Fibroblast of the aortic adventitia (primary cell): Measurements from ENCODE around the gene SPECC1. TPM values are rescaled to one million over a fixed set of nuclear protein-coding genes. Genes with fewer than 3 reads are reported as not detected.
"Not testable (repeated sequence)": the region's sequence is repeated elsewhere in the genome, so short reads cannot be mapped to it uniquely, and the experiment has no call there.

Source experiments
- DNase-seq: peaks from one replicate; pipeline ENCODE4 v3.0.0-alpha.2; 2010; ENCODE audit warnings: low read depth
- H3K4me3 ChIP-seq: 2 replicates; pipeline ENCODE4 v1.5.1; 2011; ENCODE audit warnings: low read depth, mild to moderate bottlenecking, control low read depth, low read length, moderate library complexity
- total RNA-seq: library from RNA; depleted of rRNA; stranded (reverse); fragments of >200 nt; gene quantifications from 2 replicates; pipeline ENCODE4 v1.2.3, GENCODE V29; 2012; ENCODE audit warnings: low replicate concordance
- TF ChIP-seq, protein P1 (sequence below): IDR thresholded peaks from 2 replicates; pipeline ENCODE4 v1.5.1; 2011; ENCODE audit warnings: mild to moderate bottlenecking, low read length, control low read depth, inconsistent platforms; ENCODE audit not compliant: insufficient read depth

Gene SPECC1
- total RNA-seq, 1 donor = 16.8 TPM

DNA sequence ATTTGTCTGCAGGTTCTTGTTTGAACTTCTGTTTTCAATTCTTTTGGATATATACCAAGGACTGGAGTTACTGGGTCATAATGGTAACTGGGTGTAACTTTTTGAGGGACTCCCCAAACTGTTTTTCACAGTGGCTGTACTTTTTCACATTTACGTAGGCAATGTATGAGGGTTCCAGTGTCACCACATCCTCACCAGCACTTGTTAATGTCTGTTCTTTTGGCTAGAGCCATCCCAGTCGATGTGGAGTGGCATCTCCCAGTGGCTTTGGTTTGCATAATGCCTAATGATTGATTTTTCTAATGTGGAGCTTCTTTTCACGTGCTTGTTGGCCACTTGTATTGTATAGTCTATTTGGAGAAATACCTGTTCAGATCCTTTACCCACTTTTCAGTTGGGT is 59.3 kb downstream of the SPECC1 start:
- TF ChIP-seq, protein P1, sequence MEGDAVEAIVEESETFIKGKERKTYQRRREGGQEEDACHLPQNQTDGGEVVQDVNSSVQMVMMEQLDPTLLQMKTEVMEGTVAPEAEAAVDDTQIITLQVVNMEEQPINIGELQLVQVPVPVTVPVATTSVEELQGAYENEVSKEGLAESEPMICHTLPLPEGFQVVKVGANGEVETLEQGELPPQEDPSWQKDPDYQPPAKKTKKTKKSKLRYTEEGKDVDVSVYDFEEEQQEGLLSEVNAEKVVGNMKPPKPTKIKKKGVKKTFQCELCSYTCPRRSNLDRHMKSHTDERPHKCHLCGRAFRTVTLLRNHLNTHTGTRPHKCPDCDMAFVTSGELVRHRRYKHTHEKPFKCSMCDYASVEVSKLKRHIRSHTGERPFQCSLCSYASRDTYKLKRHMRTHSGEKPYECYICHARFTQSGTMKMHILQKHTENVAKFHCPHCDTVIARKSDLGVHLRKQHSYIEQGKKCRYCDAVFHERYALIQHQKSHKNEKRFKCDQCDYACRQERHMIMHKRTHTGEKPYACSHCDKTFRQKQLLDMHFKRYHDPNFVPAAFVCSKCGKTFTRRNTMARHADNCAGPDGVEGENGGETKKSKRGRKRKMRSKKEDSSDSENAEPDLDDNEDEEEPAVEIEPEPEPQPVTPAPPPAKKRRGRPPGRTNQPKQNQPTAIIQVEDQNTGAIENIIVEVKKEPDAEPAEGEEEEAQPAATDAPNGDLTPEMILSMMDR = no peak
- DNase-seq = no peak
- no peak overlapping the region for H3K4me3 ChIP-seq

DNA sequence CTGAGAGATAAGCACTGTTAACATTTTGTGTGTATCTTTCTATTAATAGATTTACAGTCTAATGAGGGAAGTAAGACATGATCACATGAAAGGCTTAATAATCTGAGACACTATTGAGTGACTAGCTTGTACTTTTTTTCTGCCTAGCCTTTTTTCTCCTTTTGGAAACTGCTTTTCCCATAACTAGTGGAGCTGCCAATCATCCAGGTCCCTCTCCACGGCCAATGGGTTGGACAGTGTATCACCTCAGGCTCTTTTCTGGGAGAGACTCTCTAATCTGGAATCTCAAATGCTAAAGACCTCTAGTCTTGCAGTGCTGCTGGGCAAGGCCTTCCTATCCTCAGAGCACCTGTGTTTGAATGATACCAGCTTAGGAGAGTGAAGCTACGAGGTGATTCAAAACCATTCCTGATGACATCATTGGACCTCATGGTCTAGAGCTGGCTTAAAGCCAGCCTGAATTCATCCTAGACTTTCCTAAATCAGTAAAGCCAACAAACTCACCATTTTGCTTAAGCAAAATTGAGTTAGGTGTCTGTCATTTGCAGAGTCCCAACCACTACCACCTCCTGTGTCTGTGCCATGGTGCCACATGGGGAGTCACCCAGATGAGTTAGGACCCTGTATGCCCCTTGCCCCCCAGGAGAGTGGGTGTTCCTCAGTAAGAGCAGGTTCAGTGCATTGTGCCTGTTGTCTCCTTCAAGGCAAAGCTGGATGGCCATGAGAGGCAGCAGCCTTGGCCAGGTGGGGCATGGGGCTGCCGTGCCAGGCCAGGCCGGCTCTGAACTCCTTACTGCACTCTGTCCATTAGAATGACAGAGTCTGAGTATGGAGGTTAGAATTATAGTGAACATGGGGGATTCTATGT is 62.9 kb downstream of the SPECC1 start:
- no peak for DNase-seq
- TF ChIP-seq, protein P1 = no peak
- H3K4me3 ChIP-seq = no peak overlapping the region

DNA sequence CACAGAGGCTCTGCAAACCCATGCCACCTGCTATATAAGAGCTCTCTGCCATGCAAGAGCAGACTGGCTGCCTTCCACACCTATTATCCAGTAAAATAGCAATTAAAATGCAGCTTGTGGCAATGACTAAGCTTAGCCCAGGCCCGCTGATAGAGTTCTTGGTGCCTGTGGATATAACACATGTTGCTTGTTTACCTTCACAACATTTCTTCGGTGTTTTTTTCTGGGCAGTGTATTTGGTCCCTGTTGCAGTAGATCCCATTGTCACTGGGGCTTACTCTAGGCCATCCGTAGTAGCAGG is 63.5 kb downstream of the SPECC1 start:
- TF ChIP-seq, protein P1 = no peak
- no peak for DNase-seq
- no peak overlapping the region for H3K4me3 ChIP-seq

DNA sequence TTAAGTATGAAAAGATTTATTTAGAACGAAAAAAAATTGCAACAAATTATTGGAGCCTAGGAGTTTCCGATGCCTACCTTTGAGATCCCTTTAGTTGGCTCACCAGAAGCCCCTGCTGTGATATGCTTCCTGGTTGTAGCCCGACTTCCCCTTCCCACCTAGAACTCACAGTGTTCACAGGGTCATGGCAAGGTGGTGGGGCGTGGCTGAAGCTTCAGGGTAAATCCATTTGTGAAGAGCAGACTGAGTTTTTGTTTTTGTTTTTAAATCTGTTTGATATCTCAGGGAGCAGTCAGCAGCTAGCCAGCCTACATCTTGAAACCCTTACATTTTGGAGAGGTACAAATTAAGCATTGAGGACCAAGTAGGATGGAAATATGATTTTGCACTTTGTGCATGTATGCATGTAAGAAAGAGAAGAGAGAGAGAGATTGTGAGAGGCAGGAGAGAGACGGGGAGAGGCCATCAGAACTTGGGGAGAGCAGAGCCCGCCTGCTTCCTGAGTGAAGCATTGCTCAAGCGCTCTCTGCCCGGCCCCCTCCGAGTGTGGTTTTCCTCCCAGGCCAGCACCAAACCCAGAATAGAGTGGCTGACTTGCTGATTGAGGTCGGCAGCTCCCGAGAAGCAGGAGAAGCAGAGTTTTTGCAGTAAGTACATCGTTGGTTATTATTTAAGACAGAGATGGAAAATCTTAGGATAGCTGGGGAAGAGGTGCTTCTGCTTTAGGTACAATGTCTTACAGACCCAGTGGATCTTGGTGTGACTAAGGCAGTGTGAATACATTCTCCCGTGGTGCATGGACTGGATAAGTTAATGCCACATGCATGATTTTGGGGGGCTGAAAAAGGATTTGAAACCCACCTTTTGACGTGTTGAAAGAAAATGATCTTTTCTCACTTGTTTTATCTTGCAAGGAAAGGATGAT is 64.2 kb downstream of the SPECC1 start:
- peak; percentile 7 for DNase-seq
- no peak overlapping the region for H3K4me3 ChIP-seq
- TF ChIP-seq, protein P1 = no peak

DNA sequence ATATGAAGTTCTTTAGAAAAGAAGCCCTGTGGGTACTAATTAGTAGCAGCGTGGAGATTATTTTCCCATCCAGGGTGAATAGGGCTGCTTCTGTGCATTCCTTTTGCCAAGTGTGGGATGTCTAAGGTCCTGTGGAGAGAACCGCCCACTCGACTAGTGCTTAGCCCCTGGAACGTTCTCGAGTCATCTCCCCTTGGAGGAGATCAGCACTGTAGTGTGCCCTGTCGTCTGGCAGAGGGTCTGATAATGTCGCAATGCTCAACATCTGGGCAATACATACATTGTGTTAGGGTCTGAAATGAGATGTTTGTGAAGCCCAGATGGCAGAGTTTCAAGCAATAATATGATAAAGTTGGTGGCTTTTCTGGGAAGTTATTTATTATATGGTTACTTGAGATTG is 64.8 kb downstream of the SPECC1 start:
- TF ChIP-seq, protein P1 = no peak
- no peak for DNase-seq
- H3K4me3 ChIP-seq = no peak overlapping the region

DNA sequence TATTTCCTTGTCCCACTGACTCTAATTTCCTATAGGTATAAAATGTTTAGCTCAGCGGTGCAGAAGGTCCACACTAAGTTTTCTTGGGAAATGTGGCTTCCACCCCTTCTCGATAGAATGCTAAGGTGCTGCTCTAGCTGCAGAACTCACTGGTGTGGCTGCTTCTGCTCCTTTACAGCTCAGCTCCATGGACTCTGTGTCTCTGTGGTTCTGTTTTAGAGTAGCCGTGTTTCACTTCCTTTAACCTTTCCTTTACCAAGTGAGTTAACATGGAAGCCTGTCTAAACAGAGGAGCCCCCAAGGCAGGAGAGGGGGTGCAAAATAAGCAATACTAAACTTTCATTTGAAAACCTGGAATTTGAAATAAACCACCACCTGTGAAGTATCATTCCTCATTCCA is 65.3 kb downstream of the SPECC1 start:
- TF ChIP-seq, protein P1 = no peak
- H3K4me3 ChIP-seq = no peak overlapping the region
- DNase-seq = no peak

DNA sequence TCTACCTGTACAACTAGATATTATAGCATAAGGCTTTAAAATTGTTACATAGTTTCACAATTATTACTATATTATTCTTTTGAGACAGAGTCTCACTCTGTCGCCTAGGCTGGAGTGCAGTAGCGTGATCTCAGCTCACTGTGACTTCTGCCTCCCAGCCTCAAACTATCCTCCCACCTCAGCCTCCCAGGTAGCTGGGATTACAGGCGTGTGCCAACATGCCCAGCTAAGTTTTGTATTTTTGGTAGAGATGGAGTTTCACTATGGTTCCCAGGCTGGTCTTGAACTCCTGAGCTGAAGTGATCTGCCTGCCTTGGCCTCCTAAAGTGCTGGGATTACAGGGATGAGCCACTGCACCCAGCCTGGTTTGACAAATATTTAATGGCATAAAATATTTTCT is 67.0 kb downstream of the SPECC1 start:
- DNase-seq, H3K4me3 ChIP-seq: not testable (repeated sequence)
